ENCODE results near the gene OR51L1. TPM values are rescaled to one million over a fixed set of nuclear protein-coding genes. Genes with fewer than 3 reads are reported as not detected.

OR51L1 gene
- total and polyA plus RNA-seq, 2 of the 13 experiments (the other 11 are each of a cell fraction or from before 2014, with no cell fraction given): not detected

DNA sequence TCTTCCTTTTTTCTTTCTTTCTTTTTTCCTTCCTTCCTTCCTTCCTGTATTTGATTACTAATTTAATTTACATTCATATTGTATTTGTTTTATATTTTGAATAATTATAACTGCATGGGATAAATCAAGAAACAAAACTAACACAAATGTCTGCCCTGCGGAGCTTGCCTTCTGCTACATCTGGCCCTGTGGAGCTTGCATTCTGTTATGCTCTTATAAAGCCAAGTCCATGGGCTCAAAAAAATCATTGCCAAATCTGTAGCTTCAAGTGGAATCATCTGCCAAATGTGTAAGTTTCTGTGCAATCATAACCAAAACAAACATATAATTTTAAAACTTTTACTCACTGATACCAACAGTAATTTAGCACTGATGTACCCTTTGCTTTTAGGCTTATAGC lies 43.7 kb downstream of the OR51L1 start:
- H3K4me1 ChIP-seq (ENCODE audit: insufficient read depth, low read length): no peaks in the 10 kb centered on the region
- 59% methylated on average over 1 of the region's 1 CpG for WGBS (ENCODE audit: low lambda C conversion rate)
- H3K36me3 ChIP-seq (replicated peaks in 1 of 2; ENCODE audit: control insufficient read depth in 1 of 2, insufficient read depth in 2 of 2, low read length in 2 of 2): no peaks in the 10 kb centered on the region
- CTCF ChIA-PET (ENCODE audit: low intra/inter-chr PET ratio, low total read pairs): no interaction called here
- POLR2A ChIA-PET: no interaction called here
- FAIRE-seq: no peak
- no peak overlapping the region for H3K4me2 ChIP-seq (ENCODE audit: low read depth, low read length)
- no peak for DNase-seq (ENCODE audit: low spot score)
- no peaks in the 10 kb centered on the region for H3K79me2 ChIP-seq (ENCODE audit: insufficient read depth, low read length)
- no peaks in the 10 kb centered on the region for H4K20me1 ChIP-seq (ENCODE audit: insufficient read depth, low read length)
- TF ChIP-seq MLLT10 (CRISPR knock-in tag; IDR thresholded peaks at IDR 0.05): no peak
- TF ChIP-seq, protein P1, sequence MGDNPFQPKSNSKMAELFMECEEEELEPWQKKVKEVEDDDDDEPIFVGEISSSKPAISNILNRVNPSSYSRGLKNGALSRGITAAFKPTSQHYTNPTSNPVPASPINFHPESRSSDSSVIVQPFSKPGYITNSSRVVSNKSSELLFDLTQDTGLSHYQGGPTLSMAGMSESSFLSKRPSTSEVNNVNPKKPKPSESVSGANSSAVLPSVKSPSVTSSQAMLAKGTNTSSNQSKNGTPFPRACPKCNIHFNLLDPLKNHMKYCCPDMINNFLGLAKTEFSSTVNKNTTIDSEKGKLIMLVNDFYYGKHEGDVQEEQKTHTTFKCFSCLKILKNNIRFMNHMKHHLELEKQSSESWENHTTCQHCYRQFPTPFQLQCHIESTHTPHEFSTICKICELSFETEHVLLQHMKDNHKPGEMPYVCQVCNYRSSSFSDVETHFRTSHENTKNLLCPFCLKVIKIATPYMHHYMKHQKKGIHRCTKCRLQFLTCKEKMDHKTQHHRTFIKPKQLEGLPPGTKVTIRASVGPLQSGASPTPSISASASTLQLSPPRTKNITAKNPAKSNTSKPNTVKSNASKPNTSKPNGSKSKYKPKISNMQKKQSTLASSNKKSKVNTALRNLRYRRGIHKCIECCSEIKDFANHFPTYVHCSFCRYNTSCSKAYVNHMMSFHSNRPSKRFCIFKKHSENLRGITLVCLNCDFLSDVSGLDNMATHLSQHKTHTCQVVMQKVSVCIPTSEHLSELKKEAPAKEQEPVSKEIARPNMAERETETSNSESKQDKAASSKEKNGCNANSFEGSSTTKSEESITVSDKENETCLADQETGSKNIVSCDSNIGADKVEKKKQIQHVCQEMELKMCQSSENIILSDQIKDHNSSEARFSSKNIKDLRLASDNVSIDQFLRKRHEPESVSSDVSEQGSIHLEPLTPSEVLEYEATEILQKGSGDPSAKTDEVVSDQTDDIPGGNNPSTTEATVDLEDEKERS (CRISPR knock-in tag; IDR thresholded peaks at IDR 0.05): no peak
- no peak for TF ChIP-seq ZFP1 (CRISPR knock-in tag; IDR thresholded peaks at IDR 0.05)
- no peak for TF ChIP-seq MYNN (CRISPR knock-in tag; IDR thresholded peaks at IDR 0.05; ENCODE audit: low read depth)
- TF ChIP-seq, protein P2, sequence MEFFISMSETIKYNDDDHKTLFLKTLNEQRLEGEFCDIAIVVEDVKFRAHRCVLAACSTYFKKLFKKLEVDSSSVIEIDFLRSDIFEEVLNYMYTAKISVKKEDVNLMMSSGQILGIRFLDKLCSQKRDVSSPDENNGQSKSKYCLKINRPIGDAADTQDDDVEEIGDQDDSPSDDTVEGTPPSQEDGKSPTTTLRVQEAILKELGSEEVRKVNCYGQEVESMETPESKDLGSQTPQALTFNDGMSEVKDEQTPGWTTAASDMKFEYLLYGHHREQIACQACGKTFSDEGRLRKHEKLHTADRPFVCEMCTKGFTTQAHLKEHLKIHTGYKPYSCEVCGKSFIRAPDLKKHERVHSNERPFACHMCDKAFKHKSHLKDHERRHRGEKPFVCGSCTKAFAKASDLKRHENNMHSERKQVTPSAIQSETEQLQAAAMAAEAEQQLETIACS (CRISPR knock-in tag; IDR thresholded peaks at IDR 0.05): no peak
- no peak for TF ChIP-seq TEAD2 (CRISPR knock-in tag; IDR thresholded peaks at IDR 0.05)
- TF ChIP-seq, protein P3, sequence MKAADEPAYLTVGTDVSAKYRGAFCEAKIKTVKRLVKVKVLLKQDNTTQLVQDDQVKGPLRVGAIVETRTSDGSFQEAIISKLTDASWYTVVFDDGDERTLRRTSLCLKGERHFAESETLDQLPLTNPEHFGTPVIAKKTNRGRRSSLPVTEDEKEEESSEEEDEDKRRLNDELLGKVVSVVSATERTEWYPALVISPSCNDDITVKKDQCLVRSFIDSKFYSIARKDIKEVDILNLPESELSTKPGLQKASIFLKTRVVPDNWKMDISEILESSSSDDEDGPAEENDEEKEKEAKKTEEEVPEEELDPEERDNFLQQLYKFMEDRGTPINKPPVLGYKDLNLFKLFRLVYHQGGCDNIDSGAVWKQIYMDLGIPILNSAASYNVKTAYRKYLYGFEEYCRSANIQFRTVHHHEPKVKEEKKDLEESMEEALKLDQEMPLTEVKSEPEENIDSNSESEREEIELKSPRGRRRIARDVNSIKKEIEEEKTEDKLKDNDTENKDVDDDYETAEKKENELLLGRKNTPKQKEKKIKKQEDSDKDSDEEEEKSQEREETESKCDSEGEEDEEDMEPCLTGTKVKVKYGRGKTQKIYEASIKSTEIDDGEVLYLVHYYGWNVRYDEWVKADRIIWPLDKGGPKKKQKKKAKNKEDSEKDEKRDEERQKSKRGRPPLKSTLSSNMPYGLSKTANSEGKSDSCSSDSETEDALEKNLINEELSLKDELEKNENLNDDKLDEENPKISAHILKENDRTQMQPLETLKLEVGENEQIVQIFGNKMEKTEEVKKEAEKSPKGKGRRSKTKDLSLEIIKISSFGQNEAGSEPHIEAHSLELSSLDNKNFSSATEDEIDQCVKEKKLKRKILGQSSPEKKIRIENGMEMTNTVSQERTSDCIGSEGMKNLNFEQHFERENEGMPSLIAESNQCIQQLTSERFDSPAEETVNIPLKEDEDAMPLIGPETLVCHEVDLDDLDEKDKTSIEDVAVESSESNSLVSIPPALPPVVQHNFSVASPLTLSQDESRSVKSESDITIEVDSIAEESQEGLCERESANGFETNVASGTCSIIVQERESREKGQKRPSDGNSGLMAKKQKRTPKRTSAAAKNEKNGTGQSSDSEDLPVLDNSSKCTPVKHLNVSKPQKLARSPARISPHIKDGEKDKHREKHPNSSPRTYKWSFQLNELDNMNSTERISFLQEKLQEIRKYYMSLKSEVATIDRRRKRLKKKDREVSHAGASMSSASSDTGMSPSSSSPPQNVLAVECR (CRISPR knock-in tag; IDR thresholded peaks at IDR 0.05; ENCODE audit: borderline replicate concordance): no peak
- TF ChIP-seq RARG (CRISPR knock-in tag; IDR thresholded peaks at IDR 0.05; ENCODE audit: low read depth): no peak
- TF ChIP-seq ISX (CRISPR knock-in tag; conservative IDR thresholded peaks at IDR 0.05): no peak
- no peak for TF ChIP-seq KAT7 (CRISPR knock-in tag; IDR thresholded peaks at IDR 0.05; ENCODE audit: borderline replicate concordance)
- no peak for TF ChIP-seq TAF1 (CRISPR knock-in tag; IDR thresholded peaks at IDR 0.05)
- TF ChIP-seq ZNF562 (CRISPR knock-in tag; IDR thresholded peaks at IDR 0.05; ENCODE audit: borderline replicate concordance): no peak
- H3K27ac ChIP-seq (ENCODE audit: extremely low read length, insufficient read depth, low read length): no peak overlapping the region
- in situ Hi-C loops (cut with HindIII; ENCODE audit: extremely low pct_ligation_motif_present, low pct_unique_long_range_greater_than_20kb): no loop called here
- no peak overlapping the region for H3K4me3 ChIP-seq (replicated peaks in 1 of 3; ENCODE audit: insufficient read depth in 1 of 3, low read depth in 2 of 3, low read length in 3 of 3)
- intact Hi-C loops (cut with micrococcal nuclease; ENCODE audit: unreplicated experiment): no loop called here
- no peak overlapping the region for H3K9ac ChIP-seq (ENCODE audit: insufficient read depth, low read depth, low read length)
- H2AFZ ChIP-seq (ENCODE audit: low read length): no peak overlapping the region
- ATAC-seq: no peak
- no peaks in the 10 kb centered on the region for H3K9me3 ChIP-seq (ENCODE audit: low read length)
- H3K27me3 ChIP-seq (ENCODE audit: control insufficient read depth in 1 of 2, insufficient read depth in 2 of 2, low read length in 2 of 2): no peaks in the 10 kb centered on the region
- BruUV-seq (replicated peaks): no TSS peak
